HG02642 (cell line): Measurements from ENCODE around the gene GDPD2.

Experiments used
- ATAC-seq: cut with Tn5 transposase; IDR thresholded peaks from one replicate; pipeline ENCODE4 v1.9.1; 2021; ENCODE audit warnings: mild to moderate bottlenecking; ENCODE audit not compliant: unreplicated experiment, poor library complexity

Gene GDPD2

GRCh38 chrX:70466968-70467367 lies 43.9 kb downstream of the GDPD2 start:
- ATAC-seq: no peak

GRCh38 chrX:70468709-70469108 lies 45.6 kb downstream of the GDPD2 start:
- no peak for ATAC-seq

- no peak for ATAC-seq
Observed at GRCh38 chrX:70470850-70471289, 47.8 kb downstream of the GDPD2 start.

GRCh38 chrX:70476166-70476933 lies 53.2 kb downstream of the GDPD2 start:
- ATAC-seq: no peak

GRCh38 chrX:70476934-70477733 lies 54.0 kb downstream of the GDPD2 start:
- ATAC-seq: no peak

GRCh38 chrX:70477734-70478075 lies 54.6 kb downstream of the GDPD2 start:
- no peak for ATAC-seq

GRCh38 chrX:70478526-70479245 lies 55.6 kb downstream of the GDPD2 start:
- ATAC-seq: no peak

GRCh38 chrX:70479247-70479921 lies 56.3 kb downstream of the GDPD2 start:
- no peak for ATAC-seq

- ATAC-seq: no peak
Observed at GRCh38 chrX:70479922-70480659, 57.0 kb downstream of the GDPD2 start.

GRCh38 chrX:70480660-70481018 lies 57.5 kb downstream of the GDPD2 start:
- ATAC-seq: no peak

GRCh38 chrX:70481471-70482270 lies 58.6 kb downstream of the GDPD2 start:
- ATAC-seq: no peak

GRCh38 chrX:70482300-70482699 lies 59.2 kb downstream of the GDPD2 start:
- no peak for ATAC-seq
